OCI-M1 (cell line): ENCODE results near the gene FAM168A.

Source experiments
- DNase-seq: peaks from one replicate; lab custom pipeline; 2025; lab: John Stamatoyannopoulos, UW

The FAM168A gene

DNA sequence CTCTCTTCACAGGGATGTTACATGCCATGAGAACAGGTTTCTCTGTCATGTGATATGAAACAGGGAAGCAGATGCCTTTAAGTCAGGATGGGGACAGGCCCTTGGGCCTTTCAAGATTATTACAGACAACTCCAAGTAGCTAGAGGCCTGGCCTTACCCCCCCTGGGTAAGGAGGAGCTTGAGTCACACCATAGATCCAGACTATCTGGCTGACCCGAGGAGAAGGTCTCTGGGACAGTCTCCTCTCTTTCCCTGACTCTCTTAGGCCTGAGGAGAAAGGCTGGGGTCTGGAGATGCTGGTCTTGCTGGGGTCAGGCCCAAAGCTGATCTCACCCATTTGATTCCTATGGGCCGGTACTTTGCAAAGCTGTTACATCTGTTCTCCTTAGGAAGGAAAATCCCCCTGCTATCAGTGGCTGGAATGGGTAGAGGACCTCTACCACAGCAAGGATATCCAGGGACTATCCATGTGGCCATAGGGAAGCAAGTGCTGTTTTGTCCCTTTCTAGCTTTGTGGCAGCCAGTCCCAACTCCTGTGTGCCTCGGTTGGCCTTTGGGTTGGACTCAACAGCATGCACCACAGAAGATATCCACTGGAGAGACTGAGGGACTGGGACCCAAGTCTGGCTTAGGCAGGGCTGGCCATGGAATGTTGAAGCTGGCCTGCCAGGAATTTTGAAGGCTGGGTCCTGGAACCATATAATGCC lies 196.5 kb downstream of the FAM168A start:
- DNase-seq: no peak

DNA sequence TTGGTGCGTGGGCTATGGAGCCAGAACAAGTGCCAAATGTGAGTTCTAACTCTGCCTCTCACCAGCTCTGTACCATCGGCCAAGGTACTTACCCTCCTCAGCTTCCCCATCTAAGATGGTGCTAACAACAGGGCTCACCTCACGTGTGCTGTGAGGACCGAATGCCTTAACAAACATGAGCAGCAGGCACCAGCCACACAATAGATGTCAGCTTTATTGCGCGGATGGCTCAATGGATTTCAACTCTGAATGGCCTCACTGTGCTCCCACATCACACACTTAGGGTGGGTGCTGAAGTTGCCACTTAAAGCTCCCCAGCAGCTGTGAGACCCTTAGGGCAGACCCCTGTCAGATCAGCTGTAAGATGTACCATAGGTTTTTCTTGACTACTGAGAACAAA lies 197.6 kb downstream of the FAM168A start:
- DNase-seq: no peak

GRCh38 chr11:73399636-73400035 lies 198.3 kb downstream of the FAM168A start:
- DNase-seq: peak; percentile 92

DNA sequence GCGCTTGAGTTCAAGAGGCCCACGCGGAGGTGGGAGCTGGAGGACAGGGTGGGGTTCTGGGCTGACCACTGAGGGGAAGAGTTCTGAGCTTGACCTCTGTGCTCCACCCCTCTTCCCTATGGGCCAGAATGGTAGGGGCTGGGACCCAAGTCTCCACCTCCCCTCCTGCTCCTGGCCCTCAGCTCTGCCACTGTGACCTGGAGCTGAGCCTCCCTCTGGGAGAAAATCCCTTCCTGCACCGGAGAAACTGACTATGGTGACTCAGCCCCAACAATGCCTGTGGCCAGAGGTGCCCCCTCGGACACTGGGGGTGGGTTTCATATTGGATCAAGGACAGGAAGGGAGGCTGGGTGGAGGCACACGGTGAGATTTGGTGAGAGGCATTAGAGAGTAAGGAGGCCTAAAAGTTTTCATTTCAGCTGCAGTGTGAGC lies 198.7 kb downstream of the FAM168A start:
- no peak for DNase-seq

DNA sequence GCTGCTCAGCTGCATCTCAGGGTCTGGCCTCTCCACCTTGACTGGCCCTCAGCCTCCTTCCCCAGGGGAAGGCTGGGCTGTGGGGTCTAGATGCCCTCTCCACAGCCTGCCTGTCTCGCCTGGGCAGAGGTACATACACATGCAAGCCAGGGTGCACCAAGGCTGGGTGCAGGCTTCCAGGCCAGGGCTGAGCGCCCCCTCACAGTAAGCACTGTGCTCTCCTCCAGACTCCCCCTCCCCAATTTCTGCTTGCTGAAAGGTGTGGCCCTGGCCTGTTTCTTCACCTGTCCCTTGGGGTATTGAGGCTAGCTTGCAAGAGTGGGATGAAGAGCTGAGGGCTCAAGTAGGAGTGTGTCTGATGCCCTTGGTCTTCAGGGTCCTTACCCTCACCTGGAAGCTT lies 199.2 kb downstream of the FAM168A start:
- no peak for DNase-seq

DNA sequence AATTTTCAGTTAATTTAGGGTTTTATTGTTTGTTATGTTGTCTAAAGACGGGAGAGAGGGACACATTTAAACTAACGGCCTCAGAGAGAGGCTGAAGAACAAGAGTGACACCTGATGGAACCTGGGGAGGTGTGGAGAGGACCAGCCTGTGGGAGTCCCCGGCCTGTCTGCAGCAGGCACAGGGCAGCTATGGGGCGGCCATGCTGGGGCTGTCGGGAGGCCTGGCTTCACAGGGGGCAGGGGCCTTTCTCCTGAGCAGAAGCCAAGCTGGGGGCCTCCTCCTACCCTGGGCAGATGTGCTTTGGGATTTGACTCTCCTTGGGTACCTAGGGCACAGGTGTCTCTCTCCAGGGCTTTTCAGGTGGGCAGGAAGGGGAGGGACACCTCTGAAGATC lies 199.8 kb downstream of the FAM168A start:
- no peak for DNase-seq

DNA sequence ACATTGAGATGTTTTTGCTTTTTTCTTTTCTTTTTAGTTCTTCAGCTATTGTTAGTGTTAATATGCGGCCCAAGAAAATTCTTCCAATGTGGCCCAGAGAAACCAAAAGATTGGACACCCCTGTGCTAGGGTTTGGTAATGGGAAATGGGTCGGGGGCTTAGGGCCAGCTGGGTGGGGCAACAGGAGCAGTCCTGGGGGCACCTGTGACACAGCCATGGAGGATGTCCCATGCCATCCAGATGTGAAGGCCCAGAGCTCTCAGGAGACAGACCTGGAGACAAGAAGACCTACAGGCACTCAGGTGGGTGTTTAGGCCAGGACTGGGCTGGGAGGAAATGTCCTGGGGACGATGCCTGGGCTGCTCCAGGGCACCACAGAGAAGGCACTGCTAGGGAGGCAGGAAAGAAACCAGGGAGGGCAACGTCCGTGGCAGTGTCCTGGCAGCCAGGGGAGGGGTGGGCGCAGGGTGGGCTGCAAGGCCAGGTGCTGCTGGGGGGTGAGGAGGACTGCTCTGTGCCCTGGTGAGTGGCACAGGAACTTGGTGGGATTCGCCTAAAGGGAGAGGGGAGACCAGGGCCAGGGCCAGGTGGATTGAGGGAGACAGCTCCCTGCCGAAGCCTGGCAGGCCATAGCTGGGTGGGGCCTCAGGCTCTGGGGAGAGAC lies 200.3 kb downstream of the FAM168A start:
- no peak for DNase-seq

DNA sequence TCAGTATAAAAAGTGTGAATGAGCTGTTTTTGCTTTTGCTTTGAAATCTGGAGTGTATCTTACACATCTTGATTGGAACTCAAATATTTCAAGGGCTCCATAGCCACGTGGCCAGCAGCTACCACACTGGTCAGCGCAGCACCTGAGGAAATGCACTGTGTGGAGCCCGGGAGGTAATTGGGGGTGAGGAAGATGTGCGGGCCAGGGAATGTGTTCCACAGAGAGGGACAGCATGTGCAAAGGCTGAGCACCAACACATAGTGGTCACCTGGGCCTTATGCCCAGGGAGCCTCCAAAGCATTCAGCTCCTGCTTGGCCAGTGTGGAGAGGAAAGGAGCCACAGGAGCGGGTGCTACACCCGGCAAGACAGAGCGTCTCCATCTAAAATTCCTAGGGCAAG lies 200.9 kb downstream of the FAM168A start:
- no peak for DNase-seq

DNA sequence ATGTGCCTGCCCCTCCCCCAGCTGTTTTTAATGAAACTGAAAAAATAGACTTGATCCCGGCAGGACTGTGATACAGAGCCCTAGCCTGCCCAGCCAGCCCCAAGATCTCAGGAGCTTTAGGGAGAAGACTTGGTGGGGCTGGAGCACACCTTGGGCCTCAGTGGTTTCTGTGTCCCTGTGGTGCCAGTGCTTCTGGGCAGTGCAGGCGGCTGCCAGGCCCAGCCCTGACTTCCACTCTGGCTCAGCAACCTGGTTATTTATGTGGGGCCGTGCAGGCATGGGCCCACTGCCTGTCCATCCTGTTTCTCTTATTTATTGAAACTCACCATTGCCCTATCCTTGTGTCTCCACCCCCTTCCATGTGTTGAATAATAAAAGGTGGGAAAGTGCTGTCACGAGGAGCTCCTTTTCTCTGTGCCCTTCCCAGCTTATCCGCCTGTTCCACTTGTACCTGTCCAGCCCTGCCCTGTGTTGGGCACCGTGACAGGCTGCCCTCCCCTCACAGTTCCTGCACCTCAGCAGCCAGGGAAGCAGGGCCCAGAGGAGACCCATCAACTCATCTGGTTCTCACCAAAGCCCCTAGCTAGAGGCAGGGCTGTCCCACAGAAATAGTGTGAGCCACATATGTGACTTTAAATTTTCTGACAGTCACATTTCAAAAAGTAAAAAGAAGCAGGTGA lies 201.5 kb downstream of the FAM168A start:
- no peak for DNase-seq

GRCh38 chr11:73395297-73396208 lies 202.4 kb downstream of the FAM168A start:
- DNase-seq: no peak

DNA sequence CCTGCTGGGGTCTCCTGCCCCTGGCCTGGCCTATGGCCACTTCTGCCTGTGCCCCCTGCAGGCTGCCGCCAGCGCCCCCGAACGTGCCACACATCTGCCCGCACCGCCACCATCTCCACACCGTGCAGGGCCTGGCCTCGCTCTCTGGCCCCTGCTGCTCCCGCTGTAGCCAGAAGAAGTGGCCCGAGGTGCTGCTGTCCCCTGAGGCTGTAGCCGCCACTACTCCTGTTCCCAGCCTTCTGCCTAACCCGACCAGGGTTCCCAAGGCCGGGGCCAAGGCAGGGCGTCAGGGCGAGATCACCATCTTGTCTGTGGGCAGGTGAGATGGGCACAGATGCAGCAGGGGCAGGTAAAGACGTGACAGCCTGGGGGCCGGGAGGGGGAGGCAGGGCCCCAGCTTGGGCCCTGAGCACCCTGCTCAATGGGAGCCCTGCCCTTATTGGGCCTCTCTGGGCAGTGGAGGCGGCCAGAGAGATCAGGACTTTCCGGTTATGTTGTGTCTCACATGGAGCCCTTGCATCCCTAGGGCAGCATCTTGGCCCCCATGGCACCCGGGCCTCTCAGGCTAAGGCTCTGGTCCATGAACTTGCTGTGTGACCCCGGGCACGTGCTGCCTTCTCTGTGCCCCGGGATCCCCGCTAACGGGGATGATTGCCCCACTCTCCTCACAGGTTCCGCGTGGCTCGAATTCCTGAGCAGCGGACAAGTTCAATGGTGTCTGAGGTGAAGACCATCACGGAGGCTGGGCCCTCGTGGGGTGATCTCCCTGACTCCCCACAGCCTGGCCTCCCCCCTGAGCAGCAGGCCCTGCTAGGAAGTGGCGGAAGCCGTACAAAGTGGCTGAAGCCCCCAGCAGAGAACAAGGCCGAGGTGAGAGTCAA lies 203.3 kb downstream of the FAM168A start:
- no peak for DNase-seq

GRCh38 chr11:73393479-73394415 lies 204.2 kb downstream of the FAM168A start:
- peak; percentile 96 for DNase-seq

GRCh38 chr11:73393011-73393380 lies 204.9 kb downstream of the FAM168A start:
- no peak for DNase-seq

GRCh38 chr11:73392108-73393010 lies 205.6 kb downstream of the FAM168A start:
- no peak for DNase-seq

GRCh38 chr11:73391665-73392064 lies 206.2 kb downstream of the FAM168A start:
- no peak for DNase-seq

- DNase-seq: no peak
Measured at GRCh38 chr11:73390601-73391565, 207.0 kb downstream of the FAM168A start.

DNA sequence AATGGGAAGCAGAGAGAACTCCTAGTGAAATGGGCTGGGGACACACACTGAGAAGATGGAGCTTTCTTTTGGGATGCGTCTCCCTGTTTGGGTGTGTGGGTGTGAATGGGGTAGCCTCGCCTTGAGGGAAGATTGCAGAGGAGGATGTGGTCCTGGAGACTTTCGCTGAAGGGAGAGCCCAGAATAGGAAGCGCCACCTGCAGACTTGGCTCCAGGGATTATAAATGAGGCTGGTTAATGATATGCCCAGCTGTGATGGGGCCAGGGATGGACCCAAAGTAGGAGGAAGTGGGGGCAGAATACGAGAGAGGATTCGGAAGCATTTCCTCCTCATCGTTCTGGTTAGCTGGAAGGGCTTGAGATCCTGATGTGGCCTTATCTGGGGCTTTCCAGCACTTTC lies 208.0 kb downstream of the FAM168A start:
- DNase-seq: no peak

- no peak for DNase-seq
Measured at GRCh38 chr11:73389134-73389525, 208.8 kb downstream of the FAM168A start.
